Rectal smooth muscle tissue (tissue), 1 donor: Measurements from ENCODE around the gene OXNAD1.

Experiments used
- H3K27ac ChIP-seq: one replicate; pipeline ENCODE4 v1.7.0; 2013; ENCODE audit warnings: low read depth, low read length, inconsistent platforms
- H3K27me3 ChIP-seq: one replicate; pipeline ENCODE4 v1.7.0; 2013; ENCODE audit warnings: low read length; ENCODE audit not compliant: control insufficient read depth, insufficient read depth
- H3K36me3 ChIP-seq: one replicate; pipeline ENCODE4 v1.7.0; 2013; ENCODE audit warnings: low read length; ENCODE audit not compliant: control insufficient read depth, insufficient read depth
- H3K4me1 ChIP-seq: one replicate; pipeline ENCODE4 v1.7.0; 2013; ENCODE audit warnings: low read length; ENCODE audit not compliant: control insufficient read depth, insufficient read depth
- H3K4me3 ChIP-seq: one replicate; pipeline ENCODE4 v1.7.0; 2013; ENCODE audit warnings: low read length
- H3K9ac ChIP-seq: one replicate; pipeline ENCODE4 v1.7.0; 2013; ENCODE audit warnings: low read length

Gene OXNAD1

DNA sequence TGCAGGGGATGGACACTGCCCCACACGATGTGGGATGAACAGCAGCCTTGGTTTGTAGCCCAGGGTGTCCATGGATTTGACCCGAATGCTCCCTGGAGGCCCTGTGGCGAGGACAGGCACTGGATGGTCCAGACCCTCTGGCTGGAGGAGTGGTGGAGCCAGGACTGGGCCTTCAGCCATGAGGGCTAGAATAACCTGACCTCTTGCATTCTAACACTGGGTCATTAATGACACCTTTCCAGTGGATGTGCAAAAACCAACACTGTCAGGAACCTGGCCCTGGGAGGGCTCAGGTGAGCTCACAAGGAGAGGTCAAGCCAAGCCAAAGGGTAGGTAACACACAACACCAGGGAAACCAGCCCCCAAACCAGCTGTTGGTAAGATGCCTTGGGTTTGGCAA, 51.4 kb downstream of the OXNAD1 start:
- no peak overlapping the region for H3K27ac ChIP-seq
- H3K4me1 ChIP-seq: no peaks in the 10 kb centered on the region
- peaks cover 13% of the 10 kb centered on the region for H3K36me3 ChIP-seq
- no peak overlapping the region for H3K4me3 ChIP-seq
- H3K9ac ChIP-seq: no peak overlapping the region
- no peaks in the 10 kb centered on the region for H3K27me3 ChIP-seq

GRCh38 chr3:16316847-16317560, 52.0 kb downstream of the OXNAD1 start:
- Histone ChIP-seq H3K27ac (no peak overlapping the region), H3K4me1 (no peaks in the 10 kb centered on the region), H3K36me3 (peaks cover 15% of the 10 kb centered on the region), H3K4me3 (no peak overlapping the region), H3K27me3 (no peaks in the 10 kb centered on the region), H3K9ac (no peak overlapping the region)

- peaks cover 21% of the 10 kb centered on the region for H3K36me3 ChIP-seq
- H3K4me1 ChIP-seq: no peaks in the 10 kb centered on the region
- H3K27ac ChIP-seq: no peak overlapping the region
- no peak overlapping the region for H3K9ac ChIP-seq
- no peaks in the 10 kb centered on the region for H3K27me3 ChIP-seq
- H3K4me3 ChIP-seq: no peak overlapping the region
Observed at GRCh38 chr3:16317561-16317945, 52.5 kb downstream of the OXNAD1 start.

DNA sequence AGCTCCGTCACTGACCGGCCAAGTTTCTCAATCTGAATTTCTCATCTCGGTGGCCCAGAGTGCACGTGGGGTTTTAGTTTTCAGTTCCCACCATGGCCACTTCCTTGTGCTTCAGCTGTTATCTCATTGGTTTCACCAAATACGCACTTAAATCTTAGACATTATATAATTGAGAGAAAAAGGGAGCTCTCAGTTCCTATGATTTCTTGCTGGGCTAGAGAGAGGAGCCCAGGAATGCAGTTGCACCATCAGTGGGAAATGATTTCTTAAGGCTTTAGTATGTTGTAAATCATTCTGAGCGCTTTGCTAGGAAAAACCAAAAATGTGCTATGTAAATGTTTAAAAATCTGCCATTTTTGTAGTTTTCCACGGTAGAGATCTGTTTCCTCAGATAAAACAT, 53.2 kb downstream of the OXNAD1 start:
- Histone ChIP-seq H3K4me3 (no peak overlapping the region), H3K36me3 (peaks cover 22% of the 10 kb centered on the region), H3K4me1 (no peaks in the 10 kb centered on the region), H3K9ac (no peak overlapping the region), H3K27ac (no peak overlapping the region), H3K27me3 (no peaks in the 10 kb centered on the region)

DNA sequence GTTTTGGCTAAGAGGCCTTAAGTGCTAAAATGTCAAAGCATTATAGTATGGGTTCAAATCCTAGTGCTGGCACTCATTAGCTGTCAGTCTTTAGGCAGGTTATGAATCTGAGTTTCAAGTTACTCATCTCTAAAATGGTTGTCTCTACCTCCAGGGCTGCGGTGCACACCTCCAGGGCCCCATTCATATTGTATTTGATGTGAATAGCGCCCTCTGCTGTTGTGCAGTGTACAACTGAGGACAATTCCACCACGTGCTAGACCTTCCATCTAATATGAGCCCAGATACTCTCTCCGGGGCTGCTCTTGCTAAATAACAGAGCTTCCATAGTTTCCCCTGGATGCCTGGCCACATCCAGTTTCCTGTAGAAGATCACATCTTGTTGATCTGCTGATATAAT, 54.3 kb downstream of the OXNAD1 start:
- Histone ChIP-seq H3K9ac (no peak overlapping the region), H3K4me3 (no peak overlapping the region), H3K4me1 (no peaks in the 10 kb centered on the region), H3K36me3 (peaks cover 20% of the 10 kb centered on the region), H3K27me3 (no peaks in the 10 kb centered on the region), H3K27ac (no peak overlapping the region)

GRCh38 chr3:16319723-16320122, 54.7 kb downstream of the OXNAD1 start:
- Histone ChIP-seq H3K36me3 (peaks cover 20% of the 10 kb centered on the region), H3K4me3 (no peak overlapping the region), H3K27ac (no peak overlapping the region), H3K27me3 (no peaks in the 10 kb centered on the region), H3K9ac (no peak overlapping the region), H3K4me1 (peaks cover 2% of the 10 kb centered on the region)

- Histone ChIP-seq H3K4me1 (peaks cover 6% of the 10 kb centered on the region), H3K36me3 (peaks cover 26% of the 10 kb centered on the region), H3K27ac (no peak overlapping the region), H3K9ac (no peak overlapping the region), H3K4me3 (no peak overlapping the region), H3K27me3 (no peaks in the 10 kb centered on the region)
Observed at GRCh38 chr3:16320711-16321110, 55.7 kb downstream of the OXNAD1 start.

DNA sequence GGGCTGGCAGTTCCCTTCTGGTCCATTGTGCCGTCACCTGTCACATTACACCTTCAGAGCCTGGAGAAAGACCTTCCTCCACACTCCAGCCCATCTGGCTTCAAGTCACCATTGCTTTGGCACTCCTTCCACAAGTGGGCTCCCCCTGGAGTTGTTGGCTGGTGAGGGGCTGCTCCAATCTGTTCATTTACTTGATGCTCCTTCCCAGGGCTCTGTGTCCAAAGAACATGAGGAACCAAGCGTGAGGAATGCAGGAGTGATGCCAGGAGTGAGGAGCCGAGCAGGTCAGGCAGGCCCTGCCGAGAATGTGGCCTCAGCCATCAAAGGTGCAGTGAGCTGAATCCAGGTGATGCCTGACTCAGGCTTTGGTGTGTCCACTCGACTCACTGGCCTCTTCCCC, 57.2 kb downstream of the OXNAD1 start:
- H3K4me1 ChIP-seq: peaks cover 6% of the 10 kb centered on the region
- H3K9ac ChIP-seq: no peak overlapping the region
- H3K27me3 ChIP-seq: no peaks in the 10 kb centered on the region
- H3K4me3 ChIP-seq: no peak overlapping the region
- H3K27ac ChIP-seq: no peak overlapping the region
- H3K36me3 ChIP-seq: peaks cover 24% of the 10 kb centered on the region

DNA sequence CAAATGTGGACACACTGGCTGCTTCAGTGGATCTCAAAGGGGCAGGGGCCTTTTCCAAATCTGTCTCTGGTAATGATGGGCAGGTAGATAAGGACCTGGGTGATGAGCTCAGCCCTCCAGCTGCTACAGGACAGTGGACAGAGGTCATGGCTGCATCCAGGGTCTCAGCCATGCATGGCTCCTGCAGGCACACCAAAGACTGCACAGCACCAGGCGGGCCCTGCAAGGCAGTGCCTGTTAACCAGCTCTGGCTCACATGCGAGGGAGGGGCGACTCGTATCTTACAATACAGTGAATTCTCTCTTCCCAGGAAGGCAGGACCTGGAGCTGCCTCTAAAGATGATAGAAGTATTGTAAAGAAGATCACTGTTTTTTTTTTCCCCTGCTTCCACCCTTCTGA, 58.7 kb downstream of the OXNAD1 start:
- Histone ChIP-seq H3K36me3 (peaks cover 26% of the 10 kb centered on the region), H3K4me1 (peaks cover 6% of the 10 kb centered on the region), H3K9ac (no peak overlapping the region), H3K27ac (no peak overlapping the region), H3K27me3 (no peaks in the 10 kb centered on the region), H3K4me3 (no peak overlapping the region)

DNA sequence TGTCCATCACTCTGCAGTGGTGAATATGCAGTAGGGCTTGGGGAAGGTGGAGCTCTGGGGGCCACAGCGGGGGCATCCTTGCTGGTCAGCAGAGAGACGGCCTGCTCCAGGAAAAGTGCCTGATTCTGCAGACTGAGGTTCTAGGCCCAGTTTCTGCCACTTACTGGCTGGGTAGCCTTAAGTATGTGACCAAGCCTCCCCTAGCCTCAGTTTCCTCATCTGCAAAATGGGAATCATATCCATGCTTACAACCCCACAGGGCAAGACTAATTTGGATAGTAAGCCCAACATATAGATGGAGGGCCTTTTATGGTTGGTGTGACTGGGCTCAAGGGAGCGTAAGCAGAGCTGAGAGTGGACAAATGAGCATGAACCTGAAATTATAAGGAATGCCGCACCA, 60.8 kb downstream of the OXNAD1 start:
- H3K27ac ChIP-seq: no peak overlapping the region
- no peak overlapping the region for H3K9ac ChIP-seq
- H3K4me1 ChIP-seq: peaks cover 6% of the 10 kb centered on the region
- no peak overlapping the region for H3K4me3 ChIP-seq
- peaks cover 20% of the 10 kb centered on the region for H3K36me3 ChIP-seq
- H3K27me3 ChIP-seq: no peaks in the 10 kb centered on the region

DNA sequence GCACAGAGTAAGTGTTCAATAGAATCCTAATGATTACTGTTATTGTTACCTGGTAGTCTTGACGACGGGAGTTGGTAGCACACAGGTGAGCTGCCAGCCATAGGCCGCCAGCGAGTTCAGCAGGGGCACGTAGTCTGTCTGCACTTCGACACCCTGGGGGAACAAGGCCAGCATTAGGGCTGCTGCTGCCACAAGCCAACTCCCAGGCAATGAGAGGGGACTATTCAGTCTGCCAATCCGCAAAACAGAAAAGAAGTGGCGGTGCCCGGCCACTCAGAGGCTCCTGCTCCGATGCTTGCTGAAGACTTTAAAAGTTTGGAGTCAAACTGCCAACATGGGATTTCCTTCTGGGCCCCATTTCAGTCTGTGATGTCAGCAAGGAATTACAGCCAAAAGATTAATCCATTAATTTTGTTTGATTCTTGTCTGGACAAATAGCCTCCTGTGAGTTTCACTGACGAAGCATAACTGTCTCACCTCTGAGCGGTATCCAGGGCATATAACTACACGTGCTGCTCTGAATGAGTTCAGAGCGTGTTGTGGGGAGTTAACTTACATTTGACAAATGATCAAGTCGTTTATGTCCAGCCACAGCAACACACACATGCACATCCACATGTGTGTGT, 61.8 kb downstream of the OXNAD1 start:
- peaks cover 6% of the 10 kb centered on the region for H3K4me1 ChIP-seq
- no peak overlapping the region for H3K27ac ChIP-seq
- H3K27me3 ChIP-seq: no peaks in the 10 kb centered on the region
- H3K4me3 ChIP-seq: no peak overlapping the region
- no peak overlapping the region for H3K9ac ChIP-seq
- H3K36me3 ChIP-seq: peaks cover 19% of the 10 kb centered on the region

- no peak overlapping the region for H3K9ac ChIP-seq
- no peak overlapping the region for H3K4me3 ChIP-seq
- H3K27me3 ChIP-seq: no peaks in the 10 kb centered on the region
- peaks cover 6% of the 10 kb centered on the region for H3K4me1 ChIP-seq
- H3K36me3 ChIP-seq: peaks cover 10% of the 10 kb centered on the region
- no peak overlapping the region for H3K27ac ChIP-seq
Observed at GRCh38 chr3:16328124-16328523, 63.1 kb downstream of the OXNAD1 start.
